ENCODE data around the gene LTK. TPM values are rescaled to one million over a fixed set of nuclear protein-coding genes. Genes with fewer than 3 reads are reported as not detected.

The LTK gene
- total RNA-seq, 1 donor from 2014 or later = 0.55 TPM

- Mint-ChIP-seq H3K36me3 (ENCODE audit: insufficient read depth) (no peaks in the 10 kb centered on the region), H3K4me3 (ENCODE audit: low read depth) (peak overlapping the region; percentile 97), H3K9me3 (ENCODE audit: low read depth) (no peaks in the 10 kb centered on the region), H3K27me3 (no peaks in the 10 kb centered on the region), H3K4me1 (ENCODE audit: low read depth) (peaks cover 2% of the 10 kb centered on the region), H3K27ac (peak overlapping the region; percentile 89)
- TF ChIP-seq CTCF (IDR thresholded peaks at IDR 0.05; ENCODE audit: unreplicated experiment) = no peak
- DNase-seq (ENCODE audit: low spot score, unreplicated experiment) = no peak
These were observed 31.6 kb upstream of the LTK start for GRCh38 chr15:41545218-41545617.

GRCh38 chr15:41544650-41545015 lies 31.0 kb upstream of the LTK start:
- no peak for DNase-seq (ENCODE audit: low spot score, unreplicated experiment)
- H3K27ac Mint-ChIP-seq = peak overlapping the region; percentile 81
- H3K27me3 Mint-ChIP-seq = no peaks in the 10 kb centered on the region
- no peak for TF ChIP-seq CTCF (IDR thresholded peaks at IDR 0.05; ENCODE audit: unreplicated experiment)
- H3K4me3 Mint-ChIP-seq (ENCODE audit: low read depth) = peak overlapping the region; percentile 97
- peaks cover 2% of the 10 kb centered on the region for H3K4me1 Mint-ChIP-seq (ENCODE audit: low read depth)
- no peaks in the 10 kb centered on the region for H3K36me3 Mint-ChIP-seq (ENCODE audit: insufficient read depth)
- H3K9me3 Mint-ChIP-seq (ENCODE audit: low read depth) = no peaks in the 10 kb centered on the region

DNA sequence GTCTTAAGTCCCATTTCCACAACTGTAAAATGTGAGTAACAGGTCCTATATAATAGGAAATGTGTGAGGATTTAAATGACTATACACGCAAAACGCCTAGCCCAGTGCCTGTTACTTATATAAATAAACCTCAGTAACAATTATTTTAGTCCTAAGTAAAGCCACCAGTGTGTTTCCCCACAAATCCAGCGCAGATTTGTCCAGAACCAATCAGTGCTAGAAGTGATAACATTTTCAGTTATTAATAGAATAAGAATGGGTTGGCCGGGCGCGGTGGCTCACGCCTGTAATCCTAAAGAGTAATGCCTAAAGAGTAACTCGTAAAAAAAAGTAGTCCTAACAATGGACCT lies 29.9 kb upstream of the LTK start:
- Mint-ChIP-seq H3K27ac (peak overlapping the region; percentile 99), H3K4me1 (ENCODE audit: low read depth) (peaks cover 2% of the 10 kb centered on the region), H3K36me3 (ENCODE audit: insufficient read depth) (no peaks in the 10 kb centered on the region), H3K27me3 (no peaks in the 10 kb centered on the region), H3K9me3 (ENCODE audit: low read depth) (no peaks in the 10 kb centered on the region), H3K4me3 (ENCODE audit: low read depth) (peak overlapping the region; percentile 97)
- TF ChIP-seq CTCF (IDR thresholded peaks at IDR 0.05; ENCODE audit: unreplicated experiment) = no peak
- no peak for DNase-seq (ENCODE audit: low spot score, unreplicated experiment)

DNA sequence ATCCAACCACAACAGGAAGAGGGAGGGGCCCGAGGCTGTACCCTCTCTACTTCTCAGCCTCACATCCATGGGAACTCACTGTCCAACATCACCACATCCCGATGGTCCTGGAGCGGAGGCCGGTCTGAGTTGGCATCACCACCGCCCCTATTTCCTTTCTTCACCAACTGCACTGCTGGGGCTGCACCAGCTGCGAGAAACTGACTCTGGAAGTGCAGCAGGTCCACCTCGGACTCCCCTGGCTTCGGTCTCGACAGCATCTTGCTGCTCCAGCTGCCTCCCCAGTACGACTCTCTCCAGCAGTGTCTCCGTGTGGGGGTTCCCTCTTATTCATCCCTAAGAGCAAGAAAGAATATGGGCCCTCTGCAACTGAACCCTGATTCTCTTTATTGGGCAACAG lies 23.2 kb upstream of the LTK start:
- no peak for DNase-seq (ENCODE audit: low spot score, unreplicated experiment)
- Mint-ChIP-seq H3K4me3 (ENCODE audit: low read depth) (no peak overlapping the region), H3K36me3 (ENCODE audit: insufficient read depth) (peaks cover 7% of the 10 kb centered on the region), H3K27ac (no peak overlapping the region), H3K9me3 (ENCODE audit: low read depth) (no peaks in the 10 kb centered on the region), H3K4me1 (ENCODE audit: low read depth) (no peaks in the 10 kb centered on the region), H3K27me3 (no peaks in the 10 kb centered on the region)
- no peak for TF ChIP-seq CTCF (IDR thresholded peaks at IDR 0.05; ENCODE audit: unreplicated experiment)

- H3K4me1 Mint-ChIP-seq (ENCODE audit: low read depth) = no peaks in the 10 kb centered on the region
- H3K27me3 Mint-ChIP-seq = no peaks in the 10 kb centered on the region
- H3K36me3 Mint-ChIP-seq (ENCODE audit: insufficient read depth) = peaks cover 7% of the 10 kb centered on the region
- no peak for TF ChIP-seq CTCF (IDR thresholded peaks at IDR 0.05; ENCODE audit: unreplicated experiment)
- H3K27ac Mint-ChIP-seq = no peak overlapping the region
- no peaks in the 10 kb centered on the region for H3K9me3 Mint-ChIP-seq (ENCODE audit: low read depth)
- no peak overlapping the region for H3K4me3 Mint-ChIP-seq (ENCODE audit: low read depth)
- no peak for DNase-seq (ENCODE audit: low spot score, unreplicated experiment)
These were observed 21.9 kb upstream of the LTK start for GRCh38 chr15:41535544-41535943.

Measured in progenitor cell of endocrine pancreas (in vitro differentiated cells).